SK-N-SH (cell line): ENCODE results near the gene TEX44. TPM values are rescaled to one million over a fixed set of nuclear protein-coding genes. Genes with fewer than 3 reads are reported as not detected.
"Not testable (repeated sequence)": the region's sequence is repeated elsewhere in the genome, so short reads cannot be mapped to it uniquely, and the experiment has no call there.

Experiments used
- CTCF ChIA-PET: fragments of 300-600, 350-600 bp; formaldehyde crosslinking; extraction: SDS; loops from one replicate; lab custom pipeline; 2021; lab: Yijun Ruan, JAX
- POLR2A ChIA-PET: fragments of 350-600 bp; sonication (Branson Sonifier 250); formaldehyde crosslinking; extraction: SDS; loops from one replicate; lab custom pipeline; 2020; ENCODE audit warnings: antibody characterized with exemption, inconsistent platforms; lab: Yijun Ruan, JAX
- DNase-seq: peaks from one replicate; pipeline ENCODE4 v3.0.0; 2012
- H2AFZ ChIP-seq: fragments of 200-600 bp; sonication (generic); 2 replicates; pipeline ENCODE4 v1.8.1; 2016; ENCODE audit warnings: antibody characterized with exemption, mild to moderate bottlenecking, low read depth
- H3F3A ChIP-seq: fragments of 200-600 bp; sonication (generic); replicated peaks from 2 replicates; pipeline ENCODE3; 2016; ENCODE audit warnings: antibody characterized with exemption, mild to moderate bottlenecking; ENCODE audit not compliant: insufficient read depth
- H3K27ac ChIP-seq, 2 experiments: fragments of 200-500 bp in 1 of 2; fragments of 200-600 bp in 1 of 2; sonication (Bioruptor generic) in 1 of 2; sonication (generic), shearing (Covaris generic) in 1 of 2; 2 replicates each; pipeline versions ENCODE4 v1.5.1 to v1.6.1; 2014 to 2016; ENCODE audit warnings: low read depth in 2 of 2, inconsistent platforms in 1 of 2, low read length in 1 of 2, mild to moderate bottlenecking in 1 of 2, mixed read lengths in 1 of 2
- H3K27me3 ChIP-seq: fragments of 200-600 bp; sonication (generic), shearing (Covaris generic); 2 replicates; pipeline ENCODE4 v1.6.1; 2016; ENCODE audit warnings: mixed run types; ENCODE audit not compliant: insufficient read depth
- H3K36me3 ChIP-seq, 2 experiments: fragments of 200-500 bp in 1 of 2; fragments of 200-600 bp in 1 of 2; sonication (Bioruptor generic) in 1 of 2; sonication (generic) in 1 of 2; replicated peaks in 1 of 2; 2 replicates each; pipeline versions ENCODE3 to v1.5.1; 2014 to 2016; ENCODE audit warnings: low read length in 1 of 2, mild to moderate bottlenecking in 1 of 2; ENCODE audit not compliant: insufficient read depth in 2 of 2, control insufficient read depth in 1 of 2
- H3K4me1 ChIP-seq, 2 experiments: fragments of 200-500 bp in 1 of 2; fragments of 200-600 bp in 1 of 2; sonication (Bioruptor generic) in 1 of 2; sonication (generic), shearing (Covaris generic) in 1 of 2; 2 replicates each; pipeline versions ENCODE4 v1.5.1 to v1.6.1; 2014 to 2016; ENCODE audit warnings: low read depth in 1 of 2, low read length in 1 of 2, mixed run types in 1 of 2; ENCODE audit not compliant: insufficient read depth in 2 of 2, control insufficient read depth in 1 of 2
- H3K4me2 ChIP-seq: fragments of 200-600 bp; sonication (generic), shearing (Covaris generic); 2 replicates; pipeline ENCODE4 v1.6.1; 2017; ENCODE audit warnings: mixed run types
- H3K4me3 ChIP-seq, 2 experiments: fragments of 200-500 bp in 1 of 2; fragments of 200-600 bp in 1 of 2; sonication (Bioruptor generic) in 1 of 2; sonication (generic), shearing (Covaris generic) in 1 of 2; 2 replicates each; pipeline versions ENCODE4 v1.5.1 to v1.8.1; 2014 to 2016; ENCODE audit warnings: low read depth in 2 of 2, inconsistent platforms in 1 of 2, low read length in 1 of 2, mild to moderate bottlenecking in 1 of 2, mixed read lengths in 1 of 2, moderate library complexity in 1 of 2
- H3K79me2 ChIP-seq: fragments of 200-600 bp; sonication (generic); 2 replicates; pipeline ENCODE4 v1.8.1; 2017; ENCODE audit warnings: mild to moderate bottlenecking; ENCODE audit not compliant: insufficient read depth
- H3K9ac ChIP-seq: fragments of 200-600 bp; sonication (generic); 2 replicates; pipeline ENCODE4 v1.6.1; 2017; ENCODE audit warnings: mixed run types
- H3K9me2 ChIP-seq: fragments of 200-600 bp; sonication (generic); 2 replicates; pipeline ENCODE4 v1.6.1; 2017; ENCODE audit warnings: mixed run types
- H3K9me3 ChIP-seq: fragments of 200-600 bp; sonication (generic); 2 replicates; pipeline ENCODE4 v1.6.1; 2017; ENCODE audit warnings: mixed run types, mild to moderate bottlenecking, moderate library complexity
- H4K20me1 ChIP-seq: fragments of 200-600 bp; sonication (generic); 2 replicates; pipeline ENCODE4 v1.6.1; 2017; ENCODE audit warnings: mild to moderate bottlenecking, mixed run types; ENCODE audit not compliant: insufficient read depth
- CHD2 ChIP-seq: fragments of 150-350 bp; IDR thresholded peaks from 2 replicates; pipeline ENCODE4 v1.6.1; 2018; ENCODE audit warnings: low read length; ENCODE audit not compliant: partially characterized antibody
- EZH2phosphoT487 ChIP-seq: fragments of 200-600 bp; sonication (generic); IDR thresholded peaks from 2 replicates; pipeline ENCODE4 v1.6.1; 2017; ENCODE audit warnings: low read depth, mixed run types, mild to moderate bottlenecking, antibody characterized with exemption, moderate library complexity, borderline replicate concordance
- FOSL2 ChIP-seq: IDR thresholded peaks from 2 replicates; pipeline ENCODE4 v1.4.0; 2012; ENCODE audit warnings: low read depth, mild to moderate bottlenecking, moderate library complexity, borderline replicate concordance
- MEF2A ChIP-seq: IDR thresholded peaks from 2 replicates; pipeline ENCODE4 v1.4.0; 2012; ENCODE audit warnings: low read depth, borderline replicate concordance
- MXI1 ChIP-seq: IDR thresholded peaks from 2 replicates; pipeline ENCODE4 v1.6.1; 2012; ENCODE audit warnings: mild to moderate bottlenecking, low read depth, low read length, improper control_type of control experiment
- NFIC ChIP-seq: IDR thresholded peaks from 2 replicates; pipeline ENCODE4 v1.4.0; 2012; ENCODE audit warnings: borderline replicate concordance
- RXRA ChIP-seq: IDR thresholded peaks from 2 replicates; pipeline ENCODE4 v1.4.0; 2012; ENCODE audit warnings: low read depth, mild to moderate bottlenecking, borderline replicate concordance
- ZBTB33 ChIP-seq: IDR thresholded peaks from 2 replicates; pipeline ENCODE4 v1.4.0; 2012; ENCODE audit warnings: low read depth, borderline replicate concordance
- WGBS: methylation state at CpG from one replicate; pipeline ENCODE4 v1.1.6; 2017; ENCODE audit warnings: low lambda C conversion rate; 5-methylcytosine and 5-hydroxymethylcytosine counted together
- polyA plus RNA-seq, 3 experiments: library from polyadenylated mRNA; depleted of rRNA; stranded (reverse); fragments of >200 nt; gene quantifications; 2 replicates each; pipeline ENCODE4 v1.2.3, GENCODE V29; 2012
- TF ChIP-seq, protein P1 (sequence below): fragments of 200-600 bp; sonication (generic); IDR thresholded peaks from 2 replicates; pipeline ENCODE4 v1.6.1; 2017; ENCODE audit warnings: antibody characterized with exemption, mild to moderate bottlenecking, moderate library complexity

The TEX44 gene
- polyA plus RNA-seq, 1 of the 3 experiments (the other 2 are of a cell fraction) = not detected

DNA sequence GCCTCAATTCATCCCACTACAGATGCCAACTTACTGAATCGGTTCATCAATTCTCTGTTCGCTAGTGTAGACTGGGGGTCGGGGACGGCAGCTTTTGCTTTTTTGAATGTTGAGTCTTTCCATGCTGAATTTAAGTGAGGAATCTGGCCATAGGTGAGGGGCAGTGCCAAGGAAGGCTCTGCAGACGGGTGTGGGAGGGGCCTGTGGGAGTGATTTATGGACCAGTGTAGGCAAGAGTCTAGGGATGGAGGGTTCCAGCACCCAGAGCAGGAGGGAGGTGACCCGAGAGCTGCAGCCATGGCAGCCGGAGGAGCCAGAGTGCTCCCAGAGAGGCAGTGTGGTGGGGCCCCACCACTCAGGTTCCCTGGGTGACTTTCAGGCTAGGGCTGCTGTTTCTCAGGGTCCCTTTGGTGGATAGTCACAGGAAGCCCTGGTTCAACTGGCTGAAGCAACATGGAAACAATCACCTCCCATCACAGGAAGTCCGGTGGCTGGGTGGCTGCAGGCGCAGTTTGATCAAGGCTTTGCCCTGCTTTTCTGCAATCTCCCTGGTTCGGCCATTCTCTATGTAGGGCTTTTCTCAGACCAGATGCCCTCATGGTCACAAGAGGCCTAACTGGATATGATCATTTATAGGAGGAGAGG is 16.9 kb upstream of the TEX44 start:
- H3K4me1 ChIP-seq = no peaks in the 10 kb centered on the region
- WGBS = 94% methylated on average over 7 of the region's 10 CpGs
- H3K36me3 ChIP-seq = no peaks in the 10 kb centered on the region
- H3K27ac ChIP-seq = no peak overlapping the region
- DNase-seq = no peak
- no peaks in the 10 kb centered on the region for H4K20me1 ChIP-seq
- POLR2A ChIA-PET = no interaction called here
- H3F3A ChIP-seq = peaks cover 3% of the 10 kb centered on the region
- no peaks in the 10 kb centered on the region for H3K79me2 ChIP-seq
- no peaks in the 10 kb centered on the region for H3K27me3 ChIP-seq
- H3K4me3 ChIP-seq = no peak overlapping the region
- TF ChIP-seq EZH2phosphoT487 = no peak
- no peak for TF ChIP-seq CHD2
- no peak for TF ChIP-seq MXI1
- H3K9me3 ChIP-seq = no peaks in the 10 kb centered on the region
- no peaks in the 10 kb centered on the region for H3K9me2 ChIP-seq
- H3K9ac ChIP-seq = no peak overlapping the region
- H2AFZ ChIP-seq = no peak overlapping the region
- H3K4me2 ChIP-seq = no peak overlapping the region
- CTCF ChIA-PET = interaction anchor here (1.5 to 2.1 kb wide), 2 partner anchors 13 to 26 kb away, joined by 4 to 8 read pairs; no protein-coding TSS in a partner anchor

DNA sequence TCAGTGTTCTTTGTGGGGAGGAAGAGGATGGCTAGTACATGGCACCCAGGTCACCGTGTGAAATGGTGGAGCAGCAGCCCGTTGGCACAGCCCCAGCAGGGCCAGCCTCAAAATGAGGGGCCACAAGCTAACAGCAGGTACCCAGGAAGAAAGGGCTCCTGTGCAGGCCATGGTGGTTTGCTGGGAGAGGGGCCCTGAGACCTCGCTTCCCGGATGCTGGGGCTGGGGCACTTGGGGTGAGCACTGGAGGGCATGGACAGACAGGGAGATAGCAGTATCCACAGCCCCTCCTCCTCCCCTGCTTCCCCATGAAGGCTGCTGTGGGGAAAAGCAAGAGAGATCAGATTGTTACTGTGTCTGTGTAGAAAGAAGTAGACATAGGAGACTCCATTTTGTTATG is 16.2 kb upstream of the TEX44 start:
- no peak for DNase-seq
- no peaks in the 10 kb centered on the region for H3K27me3 ChIP-seq
- H3K9me2 ChIP-seq = no peaks in the 10 kb centered on the region
- no peaks in the 10 kb centered on the region for H4K20me1 ChIP-seq
- no peak overlapping the region for H2AFZ ChIP-seq
- ChIA-PET POLR2A (no interaction called here), CTCF (interaction anchor here (0.7 to 1.5 kb wide), 2 partner anchors 13 to 25 kb away, joined by 3 to 4 read pairs; no protein-coding TSS in a partner anchor)
- 52% methylated on average over 2 of the region's 4 CpGs for WGBS
- no peak for TF ChIP-seq NFIC
- no peak for TF ChIP-seq RXRA
- no peak for TF ChIP-seq ZBTB33
- no peak for TF ChIP-seq MEF2A
- TF ChIP-seq, protein P1, sequence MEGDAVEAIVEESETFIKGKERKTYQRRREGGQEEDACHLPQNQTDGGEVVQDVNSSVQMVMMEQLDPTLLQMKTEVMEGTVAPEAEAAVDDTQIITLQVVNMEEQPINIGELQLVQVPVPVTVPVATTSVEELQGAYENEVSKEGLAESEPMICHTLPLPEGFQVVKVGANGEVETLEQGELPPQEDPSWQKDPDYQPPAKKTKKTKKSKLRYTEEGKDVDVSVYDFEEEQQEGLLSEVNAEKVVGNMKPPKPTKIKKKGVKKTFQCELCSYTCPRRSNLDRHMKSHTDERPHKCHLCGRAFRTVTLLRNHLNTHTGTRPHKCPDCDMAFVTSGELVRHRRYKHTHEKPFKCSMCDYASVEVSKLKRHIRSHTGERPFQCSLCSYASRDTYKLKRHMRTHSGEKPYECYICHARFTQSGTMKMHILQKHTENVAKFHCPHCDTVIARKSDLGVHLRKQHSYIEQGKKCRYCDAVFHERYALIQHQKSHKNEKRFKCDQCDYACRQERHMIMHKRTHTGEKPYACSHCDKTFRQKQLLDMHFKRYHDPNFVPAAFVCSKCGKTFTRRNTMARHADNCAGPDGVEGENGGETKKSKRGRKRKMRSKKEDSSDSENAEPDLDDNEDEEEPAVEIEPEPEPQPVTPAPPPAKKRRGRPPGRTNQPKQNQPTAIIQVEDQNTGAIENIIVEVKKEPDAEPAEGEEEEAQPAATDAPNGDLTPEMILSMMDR = no peak
- TF ChIP-seq FOSL2 = no peak
- TF ChIP-seq, all 33 proteins: peak for 0
- Histone ChIP-seq H3K4me3 (no peak overlapping the region), H3K79me2 (no peaks in the 10 kb centered on the region), H3K36me3 (no peaks in the 10 kb centered on the region), H3K27ac (no peak overlapping the region), H3K4me1 (no peaks in the 10 kb centered on the region), H3K9me3 (no peaks in the 10 kb centered on the region), H3K9ac (no peak overlapping the region), H3F3A (peaks cover 3% of the 10 kb centered on the region), H3K4me2 (no peak overlapping the region)

DNA sequence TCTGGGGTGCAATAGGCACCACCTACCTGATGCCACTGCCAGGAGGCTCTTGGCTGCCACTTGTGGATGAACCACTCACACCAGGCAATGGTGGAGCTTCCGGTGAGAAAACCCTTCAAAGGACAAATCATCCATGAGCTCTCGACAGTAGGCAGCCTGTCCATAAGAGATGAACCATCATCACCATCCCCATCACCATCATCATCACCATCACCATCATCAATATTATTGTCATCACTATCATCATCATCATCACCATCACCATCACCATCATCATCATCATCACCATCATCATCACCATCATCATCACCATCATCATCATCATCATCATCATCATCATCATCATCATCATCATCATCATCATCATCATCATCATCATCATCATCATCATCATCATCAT is 14.0 kb upstream of the TEX44 start:
- CTCF ChIA-PET = interaction anchor here (0.8 to 1.6 kb wide), 3 partner anchors 15 to 23 kb away, joined by 3 to 6 read pairs (median 6); no protein-coding TSS in a partner anchor
- H3K36me3 ChIP-seq, H3K4me3 ChIP-seq, DNase-seq, H2AFZ ChIP-seq, H3K4me2 ChIP-seq, H3K9me3 ChIP-seq, POLR2A ChIA-PET, H3K4me1 ChIP-seq, H3K27ac ChIP-seq, H3K9me2 ChIP-seq, H4K20me1 ChIP-seq, H3K9ac ChIP-seq, H3K27me3 ChIP-seq, H3F3A ChIP-seq, H3K79me2 ChIP-seq: not testable (repeated sequence)
- WGBS = 83% methylated on average over 1 of the region's 2 CpGs
